HG02852 (cell line): ENCODE results near the gene GALNT10.

Experiments
- ATAC-seq: cut with Tn5 transposase; IDR thresholded peaks from one replicate; pipeline ENCODE4 v1.9.1; 2021; ENCODE audit warnings: mild to moderate bottlenecking, moderate library complexity; ENCODE audit not compliant: unreplicated experiment

The GALNT10 gene

GRCh38 chr5:154370119-154370518 lies 179.6 kb downstream of the GALNT10 start:
- ATAC-seq, result no peak

- no peak for ATAC-seq
Observed at GRCh38 chr5:154370813-154371212, 180.3 kb downstream of the GALNT10 start.

GRCh38 chr5:154371687-154372086 lies 181.2 kb downstream of the GALNT10 start:
- ATAC-seq, result no peak

GRCh38 chr5:154372661-154373060 lies 182.1 kb downstream of the GALNT10 start:
- no peak for ATAC-seq

GRCh38 chr5:154373326-154373725 lies 182.8 kb downstream of the GALNT10 start:
- ATAC-seq, result no peak

- no peak for ATAC-seq
Observed at GRCh38 chr5:154373729-154374179, 183.2 kb downstream of the GALNT10 start.

- ATAC-seq, result no peak
Observed at GRCh38 chr5:154374264-154374663, 183.7 kb downstream of the GALNT10 start.

- no peak for ATAC-seq
Observed at GRCh38 chr5:154375329-154376008, 184.9 kb downstream of the GALNT10 start.

GRCh38 chr5:154376481-154376880 lies 185.9 kb downstream of the GALNT10 start:
- no peak for ATAC-seq

GRCh38 chr5:154377754-154378533 lies 187.4 kb downstream of the GALNT10 start:
- no peak for ATAC-seq

- no peak for ATAC-seq
Observed at GRCh38 chr5:154380263-154380662, 189.7 kb downstream of the GALNT10 start.

GRCh38 chr5:154384480-154385235 lies 194.1 kb downstream of the GALNT10 start:
- peak; percentile 99 for ATAC-seq

- ATAC-seq, result no peak
Observed at GRCh38 chr5:154385236-154385512, 194.6 kb downstream of the GALNT10 start.

GRCh38 chr5:154386952-154387629 lies 196.6 kb downstream of the GALNT10 start:
- no peak for ATAC-seq

- no peak for ATAC-seq
Observed at GRCh38 chr5:154388842-154389241, 198.3 kb downstream of the GALNT10 start.

- no peak for ATAC-seq
Observed at GRCh38 chr5:154390096-154390495, 199.6 kb downstream of the GALNT10 start.

GRCh38 chr5:154390746-154391359 lies 200.3 kb downstream of the GALNT10 start:
- no peak for ATAC-seq

GRCh38 chr5:154391788-154392187 lies 201.3 kb downstream of the GALNT10 start:
- no peak for ATAC-seq

GRCh38 chr5:154393850-154394249 lies 203.3 kb downstream of the GALNT10 start:
- ATAC-seq, result no peak

- ATAC-seq, result no peak
Observed at GRCh38 chr5:154394307-154394706, 203.8 kb downstream of the GALNT10 start.
